ENCODE results near the gene HRG.
"Not testable (repeated sequence)": the region's sequence is repeated elsewhere in the genome, so short reads cannot be mapped to it uniquely, and the experiment has no call there.

Gene HRG

DNA sequence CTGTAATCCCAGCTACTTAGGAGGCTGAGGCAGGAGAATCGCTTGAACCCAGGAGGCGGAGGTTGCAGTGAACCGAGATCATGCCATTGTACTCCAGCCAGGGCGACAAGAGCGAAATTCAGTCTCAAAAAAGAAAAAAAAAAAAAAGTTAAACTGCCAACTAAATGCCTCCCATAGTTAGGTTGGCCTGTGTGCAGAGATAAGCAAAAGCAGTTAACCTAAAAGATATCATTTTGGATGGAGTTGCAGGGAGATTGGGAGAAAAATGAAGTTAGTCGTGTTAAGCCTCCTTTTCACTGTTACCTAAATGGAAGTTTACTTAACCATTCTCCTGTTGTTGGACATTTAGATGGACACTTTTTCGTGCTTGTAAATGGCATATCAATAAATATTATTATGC, 37.1 kb upstream of the HRG start:
- TF ChIP-seq, protein P1, sequence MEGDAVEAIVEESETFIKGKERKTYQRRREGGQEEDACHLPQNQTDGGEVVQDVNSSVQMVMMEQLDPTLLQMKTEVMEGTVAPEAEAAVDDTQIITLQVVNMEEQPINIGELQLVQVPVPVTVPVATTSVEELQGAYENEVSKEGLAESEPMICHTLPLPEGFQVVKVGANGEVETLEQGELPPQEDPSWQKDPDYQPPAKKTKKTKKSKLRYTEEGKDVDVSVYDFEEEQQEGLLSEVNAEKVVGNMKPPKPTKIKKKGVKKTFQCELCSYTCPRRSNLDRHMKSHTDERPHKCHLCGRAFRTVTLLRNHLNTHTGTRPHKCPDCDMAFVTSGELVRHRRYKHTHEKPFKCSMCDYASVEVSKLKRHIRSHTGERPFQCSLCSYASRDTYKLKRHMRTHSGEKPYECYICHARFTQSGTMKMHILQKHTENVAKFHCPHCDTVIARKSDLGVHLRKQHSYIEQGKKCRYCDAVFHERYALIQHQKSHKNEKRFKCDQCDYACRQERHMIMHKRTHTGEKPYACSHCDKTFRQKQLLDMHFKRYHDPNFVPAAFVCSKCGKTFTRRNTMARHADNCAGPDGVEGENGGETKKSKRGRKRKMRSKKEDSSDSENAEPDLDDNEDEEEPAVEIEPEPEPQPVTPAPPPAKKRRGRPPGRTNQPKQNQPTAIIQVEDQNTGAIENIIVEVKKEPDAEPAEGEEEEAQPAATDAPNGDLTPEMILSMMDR (IDR thresholded peaks at IDR 0.05; ENCODE audit: low read depth, low read length): no peak
- H3K4me3 ChIP-seq (ENCODE audit: low read depth, low read length): no peak overlapping the region

DNA sequence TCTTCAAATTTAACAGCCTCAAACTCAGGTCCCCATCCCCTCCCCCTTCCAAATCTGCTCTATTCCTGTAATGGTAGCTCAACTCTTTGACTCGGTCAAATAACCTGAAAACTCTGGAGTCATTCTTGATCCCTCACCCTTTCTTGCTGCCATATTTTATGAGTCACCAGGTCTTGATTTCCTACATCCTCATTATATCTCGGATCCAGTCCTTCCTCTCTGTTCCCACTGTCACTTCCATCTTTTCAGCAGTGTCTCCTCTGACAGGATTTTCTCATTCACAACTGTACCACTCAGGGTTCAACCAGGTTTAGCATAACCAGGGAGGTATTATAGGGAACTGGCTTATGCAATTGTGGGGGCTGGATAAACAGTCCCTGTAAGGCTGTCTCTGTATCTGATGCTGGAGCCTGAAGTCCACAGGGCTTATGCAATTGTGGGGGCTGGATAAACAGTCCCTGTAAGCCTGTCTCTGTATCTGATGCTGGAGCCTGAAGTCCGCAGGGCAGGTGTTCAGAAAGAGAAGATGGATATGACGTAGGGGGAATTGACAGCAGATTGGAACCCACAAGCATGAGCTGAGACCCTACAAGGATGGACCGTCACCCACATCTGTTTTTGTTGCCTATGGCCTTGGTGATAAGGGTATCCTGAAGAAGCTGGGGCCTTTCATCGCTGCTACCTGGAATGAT, 34.7 kb upstream of the HRG start:
- TF ChIP-seq, protein P1 (IDR thresholded peaks at IDR 0.05; ENCODE audit: low read depth, low read length): no peak
- H3K4me3 ChIP-seq (ENCODE audit: low read depth, low read length): no peak overlapping the region

DNA sequence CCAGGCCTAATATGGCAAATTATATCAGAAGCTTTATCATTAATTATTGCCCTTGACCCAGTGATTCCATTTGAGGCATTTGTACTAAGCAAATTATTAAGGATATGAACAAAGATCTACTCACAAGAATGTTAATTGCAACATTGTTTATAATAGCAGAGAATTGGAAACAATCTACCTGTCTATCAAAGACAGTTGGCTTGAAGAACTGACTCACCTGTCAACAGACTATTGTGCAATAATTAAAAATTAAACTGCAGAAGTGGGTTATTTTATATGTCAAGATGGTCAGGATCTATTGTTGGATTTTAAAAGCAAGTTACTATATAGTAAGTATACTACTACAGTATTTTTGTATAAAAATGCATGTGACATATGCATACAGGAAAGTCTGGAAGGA, 32.3 kb upstream of the HRG start:
- H3K4me3 ChIP-seq (ENCODE audit: low read depth, low read length): no peak overlapping the region
- TF ChIP-seq, protein P1 (IDR thresholded peaks at IDR 0.05; ENCODE audit: low read depth, low read length): no peak

DNA sequence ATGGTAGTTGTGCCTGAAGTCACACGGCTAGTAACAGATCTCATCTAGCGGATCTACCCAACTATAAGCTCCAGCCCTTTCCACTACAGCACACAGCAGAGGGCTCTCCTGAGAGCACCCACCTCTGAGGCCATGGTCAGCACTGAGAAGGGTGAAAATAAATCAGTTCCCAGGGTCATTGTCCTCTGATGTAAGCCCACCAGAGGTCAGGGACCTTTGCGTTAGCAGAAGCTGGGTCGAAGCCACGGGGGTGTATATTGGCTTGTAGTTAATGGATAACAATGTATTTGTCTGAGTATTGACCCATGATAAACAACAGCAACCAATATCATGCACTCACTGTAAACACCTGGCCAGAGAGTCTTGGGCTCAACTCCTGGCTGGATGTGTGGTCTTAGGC, 31.6 kb upstream of the HRG start:
- H3K4me3 ChIP-seq (ENCODE audit: low read depth, low read length): not testable (repeated sequence)

DNA sequence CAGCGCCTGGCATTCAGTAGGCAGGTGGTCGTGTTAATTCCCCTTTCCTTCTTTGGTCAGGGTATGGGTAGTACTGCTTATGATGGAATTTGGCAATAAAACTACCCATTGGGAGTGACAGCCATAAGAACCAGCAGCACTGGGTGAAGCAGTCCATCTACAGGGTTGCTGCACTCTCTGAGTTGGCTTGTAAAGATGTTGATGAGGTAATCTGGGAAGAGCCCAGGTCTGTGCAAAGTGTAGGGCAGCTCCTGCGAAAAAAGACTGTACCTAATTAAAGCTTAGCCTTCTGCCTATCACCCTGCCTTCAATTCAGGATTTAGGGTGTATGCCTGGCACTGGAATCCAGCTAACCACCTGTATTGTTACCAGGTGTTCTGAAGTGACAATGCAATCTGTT, 30.3 kb upstream of the HRG start:
- TF ChIP-seq, protein P1 (IDR thresholded peaks at IDR 0.05; ENCODE audit: low read depth, low read length): no peak
- H3K4me3 ChIP-seq (ENCODE audit: low read depth, low read length): no peak overlapping the region

DNA sequence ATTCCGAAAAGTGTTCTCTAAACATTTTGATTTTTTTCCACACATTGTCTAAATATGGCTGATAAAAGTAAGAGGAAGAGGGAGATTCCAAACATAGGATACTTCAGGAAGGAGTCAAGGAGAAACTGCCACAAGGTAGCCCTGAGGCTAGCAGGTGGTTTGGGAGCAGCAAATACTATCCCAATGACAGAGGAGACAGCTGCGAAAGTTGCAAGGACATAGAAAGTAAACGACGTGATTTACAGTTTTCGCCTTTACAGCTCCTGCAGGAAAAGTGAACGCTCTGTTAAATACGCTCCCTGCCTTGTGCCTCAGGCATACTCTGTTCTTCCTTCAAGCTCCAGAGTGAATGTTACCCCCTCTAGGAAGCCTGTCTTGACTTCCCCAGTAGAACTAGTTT, 29.3 kb upstream of the HRG start:
- H3K4me3 ChIP-seq (ENCODE audit: low read depth, low read length): no peak overlapping the region
- TF ChIP-seq, protein P1 (IDR thresholded peaks at IDR 0.05; ENCODE audit: low read depth, low read length): no peak

DNA sequence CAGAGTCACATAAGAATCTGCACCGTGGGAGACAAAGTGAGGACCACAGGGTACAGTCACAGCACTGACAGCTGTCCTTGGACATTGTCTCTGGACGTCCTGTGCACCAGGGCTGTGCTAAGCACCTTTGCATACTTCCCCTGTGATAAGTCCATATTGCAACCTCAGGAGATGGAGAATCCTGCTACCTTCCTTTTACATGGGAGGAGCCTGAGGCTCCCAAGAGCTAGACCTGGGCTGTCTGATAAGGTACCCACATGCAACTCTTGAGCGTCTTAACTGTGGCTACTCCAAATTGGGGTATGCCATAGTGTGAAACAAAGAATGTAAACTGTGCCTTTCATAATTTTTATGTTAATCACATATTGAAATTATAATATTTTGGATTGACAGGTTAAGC, 28.1 kb upstream of the HRG start:
- TF ChIP-seq, protein P1 (IDR thresholded peaks at IDR 0.05; ENCODE audit: low read depth, low read length): no peak

DNA sequence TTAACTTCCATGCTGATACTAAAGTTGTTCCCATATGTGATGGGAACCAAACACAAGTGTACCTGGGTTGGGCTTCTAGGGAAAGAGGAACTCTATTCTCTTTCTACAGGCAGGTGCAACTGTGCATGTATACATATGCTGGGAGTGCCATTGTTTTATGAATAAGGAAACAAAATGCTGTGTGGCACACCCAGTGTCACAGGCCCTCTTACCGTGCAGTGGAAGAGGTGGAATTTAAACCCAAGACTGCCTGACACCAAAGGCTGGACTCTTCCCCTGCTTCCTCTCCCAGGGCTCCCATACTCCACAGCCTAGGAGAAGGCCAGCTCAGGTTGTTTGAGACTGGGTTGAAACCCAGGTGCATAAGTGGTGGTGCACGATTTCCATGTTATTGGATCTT, 27.6 kb upstream of the HRG start:
- TF ChIP-seq, protein P1 (IDR thresholded peaks at IDR 0.05; ENCODE audit: low read depth, low read length): no peak

More for the DNA sequence above, 28.1 kb upstream of the HRG start:
- H3K4me3 ChIP-seq (ENCODE audit: low read depth, low read length): no peak overlapping the region

More for the DNA sequence above, 27.6 kb upstream of the HRG start:
- H3K4me3 ChIP-seq (ENCODE audit: low read depth, low read length): no peak overlapping the region

All from WI38 (cell line).